ENCODE data around the gene LRRC74A.

DNA sequence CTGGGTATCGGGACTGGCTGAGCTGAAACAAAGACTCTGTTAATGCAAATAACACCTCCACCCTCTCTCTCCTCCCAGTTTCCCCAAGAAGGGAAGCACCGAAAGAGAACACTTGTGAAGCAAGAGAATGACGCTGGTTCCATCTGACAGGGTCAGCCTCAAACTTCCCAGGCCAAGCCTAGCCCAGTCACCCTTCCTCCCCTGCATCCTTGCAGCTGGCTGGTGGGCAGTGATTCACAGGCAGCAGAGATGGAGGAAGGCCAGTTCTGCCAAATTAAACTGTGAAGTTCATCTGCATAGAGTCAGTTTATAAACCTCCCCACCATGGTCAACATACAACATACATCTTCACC lies 2.8 kb downstream of the LRRC74A start:
- TF ChIP-seq, protein P1, sequence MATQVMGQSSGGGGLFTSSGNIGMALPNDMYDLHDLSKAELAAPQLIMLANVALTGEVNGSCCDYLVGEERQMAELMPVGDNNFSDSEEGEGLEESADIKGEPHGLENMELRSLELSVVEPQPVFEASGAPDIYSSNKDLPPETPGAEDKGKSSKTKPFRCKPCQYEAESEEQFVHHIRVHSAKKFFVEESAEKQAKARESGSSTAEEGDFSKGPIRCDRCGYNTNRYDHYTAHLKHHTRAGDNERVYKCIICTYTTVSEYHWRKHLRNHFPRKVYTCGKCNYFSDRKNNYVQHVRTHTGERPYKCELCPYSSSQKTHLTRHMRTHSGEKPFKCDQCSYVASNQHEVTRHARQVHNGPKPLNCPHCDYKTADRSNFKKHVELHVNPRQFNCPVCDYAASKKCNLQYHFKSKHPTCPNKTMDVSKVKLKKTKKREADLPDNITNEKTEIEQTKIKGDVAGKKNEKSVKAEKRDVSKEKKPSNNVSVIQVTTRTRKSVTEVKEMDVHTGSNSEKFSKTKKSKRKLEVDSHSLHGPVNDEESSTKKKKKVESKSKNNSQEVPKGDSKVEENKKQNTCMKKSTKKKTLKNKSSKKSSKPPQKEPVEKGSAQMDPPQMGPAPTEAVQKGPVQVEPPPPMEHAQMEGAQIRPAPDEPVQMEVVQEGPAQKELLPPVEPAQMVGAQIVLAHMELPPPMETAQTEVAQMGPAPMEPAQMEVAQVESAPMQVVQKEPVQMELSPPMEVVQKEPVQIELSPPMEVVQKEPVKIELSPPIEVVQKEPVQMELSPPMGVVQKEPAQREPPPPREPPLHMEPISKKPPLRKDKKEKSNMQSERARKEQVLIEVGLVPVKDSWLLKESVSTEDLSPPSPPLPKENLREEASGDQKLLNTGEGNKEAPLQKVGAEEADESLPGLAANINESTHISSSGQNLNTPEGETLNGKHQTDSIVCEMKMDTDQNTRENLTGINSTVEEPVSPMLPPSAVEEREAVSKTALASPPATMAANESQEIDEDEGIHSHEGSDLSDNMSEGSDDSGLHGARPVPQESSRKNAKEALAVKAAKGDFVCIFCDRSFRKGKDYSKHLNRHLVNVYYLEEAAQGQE (IDR thresholded peaks at IDR 0.05; ENCODE audit: insufficient read depth in 1 of 2, low read depth in 2 of 2, low read length in 2 of 2) = no peak
- TF ChIP-seq FOXP2 (optimal IDR thresholded peaks at IDR 0.05; ENCODE audit: borderline replicate concordance, extremely low read depth, extremely low read length, insufficient read depth) (no peak), POLR2AphosphoS5 (IDR thresholded peaks at IDR 0.05; ENCODE audit: low read depth, low read length) (no peak), SIN3A (IDR thresholded peaks at IDR 0.05; ENCODE audit: borderline replicate concordance, insufficient read depth, low read length) (no peak)
